ENCODE data around the gene LCP1. TPM values are rescaled to one million over a fixed set of nuclear protein-coding genes. Genes with fewer than 3 reads are reported as not detected.
A peak's percentile ranks its signal among the peaks of the same experiment; 100 is the strongest.

The LCP1 gene
- total RNA-seq, 2 experiments from 2014 or later, result 1,008 to 1,043 TPM

- Mint-ChIP-seq H3K4me1 (ENCODE audit: low read depth) (peaks cover 40% of the 10 kb centered on the region), H3K9me3 (no peaks in the 10 kb centered on the region), H3K36me3 (ENCODE audit: low read depth) (peaks cover 21% of the 10 kb centered on the region), H3K27ac (peak overlapping the region; percentile 75), H3K27me3 (ENCODE audit: low read depth) (no peaks in the 10 kb centered on the region), H3K4me3 (no peak overlapping the region)
- CTCF ChIA-PET, result interaction anchor here (0.8 to 3.0 kb wide), 12 partner anchors 10 to 196 kb away, joined by 3 to 25 read pairs (median 4); partner anchors contain the start of gene CPB2
- intact Hi-C loops (cut with micrococcal nuclease), result loop anchor here (5.0 kb wide), 1 partner anchor 267 kb away; no protein-coding TSS in a partner anchor
- DNase-seq, result no peak
Measured at GRCh38 chr13:46124967-46125933, 56.7 kb downstream of the LCP1 start.

DNA sequence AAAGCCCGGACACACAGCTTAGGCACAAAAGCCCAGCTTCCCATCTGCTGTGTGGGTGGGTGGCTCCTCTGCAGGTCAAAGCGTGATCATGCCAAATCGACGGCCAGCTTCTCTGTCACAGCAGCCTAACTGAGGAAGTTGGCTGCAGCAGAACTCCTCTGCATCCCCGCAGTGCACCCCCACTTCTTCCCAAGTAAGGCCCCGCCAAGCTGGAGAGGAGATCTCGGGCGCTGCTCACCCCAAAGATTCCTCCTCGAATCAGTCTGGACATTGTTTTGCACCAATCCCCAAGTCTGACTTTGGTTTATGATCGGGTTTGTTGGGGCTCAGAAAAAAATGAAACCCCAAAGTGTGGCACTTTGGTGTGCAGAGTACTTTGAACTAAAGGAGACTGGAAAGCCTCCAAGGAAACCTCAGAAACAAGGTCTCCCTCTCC, 57.4 kb downstream of the LCP1 start:
- intact Hi-C loops (cut with micrococcal nuclease), result no loop called here
- Mint-ChIP-seq H3K4me1 (ENCODE audit: low read depth) (peaks cover 41% of the 10 kb centered on the region), H3K9me3 (no peaks in the 10 kb centered on the region), H3K4me3 (peak overlapping the region; percentile 7), H3K27me3 (ENCODE audit: low read depth) (no peaks in the 10 kb centered on the region), H3K36me3 (ENCODE audit: low read depth) (peaks cover 16% of the 10 kb centered on the region), H3K27ac (peak overlapping the region; percentile 75)
- peak; percentile 25 for DNase-seq
- CTCF ChIA-PET, result interaction anchor here (2.8 to 3.0 kb wide), 2 partner anchors 14 to 35 kb away, joined by 16 to 25 read pairs; no protein-coding TSS in a partner anchor

DNA sequence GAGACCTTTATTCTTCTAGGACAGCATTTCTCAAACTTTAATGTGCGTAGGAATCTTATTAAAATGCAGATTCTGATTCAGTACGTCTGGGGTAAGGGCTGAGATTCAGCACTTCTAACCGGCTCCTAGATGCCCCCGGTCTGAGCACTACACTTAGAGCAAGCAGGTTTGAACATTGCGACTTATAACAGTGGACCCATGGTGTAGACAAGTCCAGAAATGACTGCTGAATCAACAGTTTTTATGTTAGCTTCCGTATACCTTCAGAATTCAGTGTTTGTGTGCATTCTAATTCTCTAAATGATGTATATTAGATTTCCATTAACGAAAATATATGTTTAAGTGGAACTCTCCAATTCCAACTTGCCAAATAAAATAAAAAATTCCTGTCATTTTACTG, 59.7 kb downstream of the LCP1 start:
- peaks cover 39% of the 10 kb centered on the region for H3K4me1 Mint-ChIP-seq (ENCODE audit: low read depth)
- H3K27ac Mint-ChIP-seq, result no peak overlapping the region
- intact Hi-C loops (cut with micrococcal nuclease), result no loop called here
- H3K36me3 Mint-ChIP-seq (ENCODE audit: low read depth), result peaks cover 10% of the 10 kb centered on the region
- H3K27me3 Mint-ChIP-seq (ENCODE audit: low read depth), result no peaks in the 10 kb centered on the region
- DNase-seq, result no peak
- no peak overlapping the region for H3K4me3 Mint-ChIP-seq
- CTCF ChIA-PET, result no interaction called here
- H3K9me3 Mint-ChIP-seq, result no peaks in the 10 kb centered on the region

GRCh38 chr13:46121597-46122163, 60.3 kb downstream of the LCP1 start:
- CTCF ChIA-PET, result interaction anchor here (0.5 kb wide), 1 partner anchor 539 kb away, joined by 3 read pairs; no protein-coding TSS in a partner anchor
- H3K27ac Mint-ChIP-seq, result no peak overlapping the region
- intact Hi-C loops (cut with micrococcal nuclease), result no loop called here
- no peak for DNase-seq
- peaks cover 35% of the 10 kb centered on the region for H3K4me1 Mint-ChIP-seq (ENCODE audit: low read depth)
- no peaks in the 10 kb centered on the region for H3K27me3 Mint-ChIP-seq (ENCODE audit: low read depth)
- peaks cover 4% of the 10 kb centered on the region for H3K36me3 Mint-ChIP-seq (ENCODE audit: low read depth)
- H3K4me3 Mint-ChIP-seq, result no peak overlapping the region
- no peaks in the 10 kb centered on the region for H3K9me3 Mint-ChIP-seq

DNA sequence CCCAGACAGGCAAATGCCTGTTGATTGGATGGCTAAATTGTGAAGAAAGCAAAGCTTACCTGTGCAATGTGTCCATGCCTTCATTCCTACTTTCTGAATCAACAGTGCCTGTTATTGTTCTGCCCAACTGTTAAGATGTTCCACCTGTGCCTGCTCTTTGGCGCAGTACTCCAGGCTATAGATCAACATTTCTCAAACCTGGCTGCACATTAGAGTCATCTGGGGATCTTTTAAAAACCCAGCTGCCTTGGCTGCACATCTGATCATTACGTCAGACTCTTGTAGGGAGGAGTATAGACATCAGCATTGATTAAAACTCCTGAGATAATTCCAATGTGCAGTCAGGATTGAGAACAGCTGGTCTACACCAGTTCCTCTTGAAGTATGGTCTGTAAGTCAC, 60.9 kb downstream of the LCP1 start:
- Mint-ChIP-seq H3K36me3 (ENCODE audit: low read depth) (peaks cover 4% of the 10 kb centered on the region), H3K4me1 (ENCODE audit: low read depth) (peaks cover 29% of the 10 kb centered on the region), H3K9me3 (no peaks in the 10 kb centered on the region), H3K27me3 (ENCODE audit: low read depth) (no peaks in the 10 kb centered on the region), H3K4me3 (no peak overlapping the region), H3K27ac (no peak overlapping the region)
- CTCF ChIA-PET, result interaction anchor here (0.6 kb wide), 3 partner anchors 39 to 404 kb away, joined by 3 to 4 read pairs (median 3); no protein-coding TSS in a partner anchor
- intact Hi-C loops (cut with micrococcal nuclease), result no loop called here
- DNase-seq, result no peak

- H3K4me3 Mint-ChIP-seq, result no peak overlapping the region
- no peak for DNase-seq
- H3K36me3 Mint-ChIP-seq (ENCODE audit: low read depth), result no peaks in the 10 kb centered on the region
- H3K27ac Mint-ChIP-seq, result no peak overlapping the region
- peaks cover 19% of the 10 kb centered on the region for H3K4me1 Mint-ChIP-seq (ENCODE audit: low read depth)
- no peaks in the 10 kb centered on the region for H3K27me3 Mint-ChIP-seq (ENCODE audit: low read depth)
- intact Hi-C loops (cut with micrococcal nuclease), result no loop called here
- CTCF ChIA-PET, result interaction anchor here (0.6 kb wide), 1 partner anchor 40 kb away, joined by 3 read pairs; no protein-coding TSS in a partner anchor
- H3K9me3 Mint-ChIP-seq, result no peaks in the 10 kb centered on the region
Measured at GRCh38 chr13:46119883-46120614, 61.9 kb downstream of the LCP1 start.

DNA sequence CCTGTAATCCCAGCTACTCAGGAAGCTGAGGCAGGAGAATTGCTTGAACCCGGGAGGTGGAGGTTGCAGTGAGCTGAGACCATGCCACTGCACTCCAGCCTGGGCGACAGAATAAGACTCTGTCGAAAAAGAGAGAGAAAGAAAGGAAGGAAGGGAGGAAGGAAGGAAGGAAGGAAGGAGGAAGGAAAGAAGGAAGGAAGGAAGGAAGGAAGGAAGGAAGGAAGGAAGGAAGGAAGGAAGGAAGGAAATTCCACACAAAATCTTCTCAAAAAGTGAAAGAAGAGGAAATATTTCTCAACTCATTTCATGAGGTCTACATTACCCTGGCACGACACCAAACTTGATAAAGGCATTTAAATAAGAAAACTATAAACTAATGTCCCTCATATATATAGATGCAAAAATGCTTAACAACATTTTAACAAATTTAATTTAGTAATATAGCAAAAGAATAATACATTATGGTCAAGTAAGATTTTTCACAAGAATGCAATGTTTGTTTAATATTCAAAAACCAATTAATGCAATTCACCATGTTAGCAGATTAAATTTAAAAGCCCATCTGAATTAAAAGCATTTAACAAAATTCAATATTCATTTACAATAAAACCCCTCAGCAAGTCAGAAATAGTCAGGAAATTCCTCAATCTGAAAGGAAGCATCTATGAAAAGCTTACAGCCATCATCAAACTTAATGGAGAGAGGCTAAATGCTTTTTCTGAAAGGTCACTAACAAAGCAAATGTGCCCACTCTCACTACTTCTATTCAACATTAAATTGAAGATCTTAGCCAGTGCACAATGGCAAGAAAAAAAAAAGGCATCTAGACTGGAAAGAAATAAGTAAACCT, 65.1 kb downstream of the LCP1 start:
- H3K27ac Mint-ChIP-seq, result no peak overlapping the region
- no peak overlapping the region for H3K4me3 Mint-ChIP-seq
- H3K36me3 Mint-ChIP-seq (ENCODE audit: low read depth), result no peaks in the 10 kb centered on the region
- intact Hi-C loops (cut with micrococcal nuclease), result no loop called here
- CTCF ChIA-PET, result interaction anchor here (0.6 kb wide), 1 partner anchor 871 kb away, joined by 3 read pairs; no protein-coding TSS in a partner anchor
- H3K9me3 Mint-ChIP-seq, result no peaks in the 10 kb centered on the region
- no peak for DNase-seq
- no peaks in the 10 kb centered on the region for H3K27me3 Mint-ChIP-seq (ENCODE audit: low read depth)
- H3K4me1 Mint-ChIP-seq (ENCODE audit: low read depth), result peaks cover 5% of the 10 kb centered on the region

DNA sequence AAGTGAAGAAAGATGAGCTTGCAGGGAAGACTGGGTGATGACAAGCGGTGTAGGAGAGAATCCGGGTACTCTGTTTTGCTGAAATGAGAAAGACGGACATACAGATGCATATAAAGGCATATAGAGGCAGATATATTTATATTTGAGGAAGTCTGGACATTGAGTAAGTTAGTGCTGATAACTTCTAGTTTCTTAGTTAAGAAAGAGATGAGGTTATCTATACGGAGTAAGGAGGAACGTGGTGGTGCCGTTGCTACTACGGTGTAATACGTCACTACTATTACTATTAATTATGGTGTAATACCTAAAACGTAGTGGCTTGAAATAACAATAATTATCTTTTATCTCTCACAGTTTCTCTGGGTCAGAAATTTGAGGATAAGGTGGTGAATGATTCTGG, 67.4 kb downstream of the LCP1 start:
- CTCF ChIA-PET, result interaction anchor here (1.5 kb wide), 1 partner anchor 12 kb away, joined by 4 read pairs; no protein-coding TSS in a partner anchor
- no peaks in the 10 kb centered on the region for H3K36me3 Mint-ChIP-seq (ENCODE audit: low read depth)
- no peak for DNase-seq
- H3K4me3 Mint-ChIP-seq, result no peak overlapping the region
- no peaks in the 10 kb centered on the region for H3K27me3 Mint-ChIP-seq (ENCODE audit: low read depth)
- no peak overlapping the region for H3K27ac Mint-ChIP-seq
- peaks cover under 1% of the 10 kb centered on the region for H3K4me1 Mint-ChIP-seq (ENCODE audit: low read depth)
- intact Hi-C loops (cut with micrococcal nuclease), result no loop called here
- no peaks in the 10 kb centered on the region for H3K9me3 Mint-ChIP-seq

GRCh38 chr13:46113596-46113995, 68.4 kb downstream of the LCP1 start:
- H3K4me1 Mint-ChIP-seq (ENCODE audit: low read depth), result no peaks in the 10 kb centered on the region
- H3K36me3 Mint-ChIP-seq (ENCODE audit: low read depth), result no peaks in the 10 kb centered on the region
- H3K4me3 Mint-ChIP-seq, result no peak overlapping the region
- no peaks in the 10 kb centered on the region for H3K9me3 Mint-ChIP-seq
- no peaks in the 10 kb centered on the region for H3K27me3 Mint-ChIP-seq (ENCODE audit: low read depth)
- CTCF ChIA-PET, result no interaction called here
- no peak for DNase-seq
- intact Hi-C loops (cut with micrococcal nuclease), result no loop called here
- H3K27ac Mint-ChIP-seq, result no peak overlapping the region

- H3K9me3 Mint-ChIP-seq, result no peaks in the 10 kb centered on the region
- H3K27ac Mint-ChIP-seq, result no peak overlapping the region
- intact Hi-C loops (cut with micrococcal nuclease), result no loop called here
- no peak for DNase-seq
- H3K4me3 Mint-ChIP-seq, result no peak overlapping the region
- CTCF ChIA-PET, result no interaction called here
- H3K4me1 Mint-ChIP-seq (ENCODE audit: low read depth), result peaks cover 5% of the 10 kb centered on the region
- H3K36me3 Mint-ChIP-seq (ENCODE audit: low read depth), result no peaks in the 10 kb centered on the region
- no peaks in the 10 kb centered on the region for H3K27me3 Mint-ChIP-seq (ENCODE audit: low read depth)
Measured at GRCh38 chr13:46111151-46111550, 70.8 kb downstream of the LCP1 start.

- no peak overlapping the region for H3K27ac Mint-ChIP-seq
- H3K27me3 Mint-ChIP-seq (ENCODE audit: low read depth), result no peaks in the 10 kb centered on the region
- H3K4me3 Mint-ChIP-seq, result no peak overlapping the region
- H3K36me3 Mint-ChIP-seq (ENCODE audit: low read depth), result no peaks in the 10 kb centered on the region
- H3K9me3 Mint-ChIP-seq, result no peaks in the 10 kb centered on the region
- intact Hi-C loops (cut with micrococcal nuclease), result no loop called here
- peaks cover 5% of the 10 kb centered on the region for H3K4me1 Mint-ChIP-seq (ENCODE audit: low read depth)
- CTCF ChIA-PET, result interaction anchor here (0.6 to 1.1 kb wide), 3 partner anchors 17 to 150 kb away, joined by 3 to 4 read pairs (median 3); no protein-coding TSS in a partner anchor
- DNase-seq, result no peak
Measured at GRCh38 chr13:46109451-46109850, 72.5 kb downstream of the LCP1 start.
